GM19372 (cell line): Measurements from ENCODE around the gene RAB3GAP1.
"Not testable (repeated sequence)": the region's sequence is repeated elsewhere in the genome, so short reads cannot be mapped to it uniquely, and the experiment has no call there.

Experiments used
- ATAC-seq: cut with Tn5 transposase; IDR thresholded peaks from one replicate; pipeline ENCODE4 v1.9.1; 2021; ENCODE audit warnings: mild to moderate bottlenecking, low read depth, moderate library complexity; ENCODE audit not compliant: unreplicated experiment

The RAB3GAP1 gene

DNA sequence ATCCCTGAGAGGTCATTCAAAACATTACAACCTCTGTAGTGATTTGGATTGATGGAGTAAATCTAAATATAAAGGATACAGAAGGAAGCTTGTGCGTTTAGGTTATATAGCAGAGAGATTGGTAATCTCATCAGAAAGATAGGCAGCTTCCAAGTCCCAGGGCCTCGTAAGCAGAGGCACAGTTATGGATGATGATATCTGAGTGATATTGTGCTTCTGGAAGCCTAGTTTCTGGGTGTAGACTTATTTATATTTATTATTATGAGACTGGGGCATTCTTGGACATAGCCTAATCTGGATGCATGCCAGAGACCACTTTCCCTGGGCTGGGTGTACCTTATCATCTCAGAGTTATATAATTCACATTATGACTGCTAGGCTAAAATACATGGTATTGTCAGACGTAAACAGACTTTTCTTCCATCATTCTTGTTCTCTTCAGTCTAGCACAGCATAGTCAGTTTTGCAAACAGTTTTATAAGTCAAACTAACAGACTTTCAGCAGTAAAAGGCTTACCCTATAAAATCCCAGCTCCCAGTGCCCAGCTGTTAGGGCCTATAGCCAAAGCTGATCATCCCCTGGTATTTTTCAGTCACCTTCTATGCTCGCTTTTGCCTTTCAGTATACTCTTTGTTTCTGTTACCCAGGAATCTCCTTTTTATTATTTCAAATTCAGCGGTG is 47.9 kb downstream of the RAB3GAP1 start:
- no peak for ATAC-seq

DNA sequence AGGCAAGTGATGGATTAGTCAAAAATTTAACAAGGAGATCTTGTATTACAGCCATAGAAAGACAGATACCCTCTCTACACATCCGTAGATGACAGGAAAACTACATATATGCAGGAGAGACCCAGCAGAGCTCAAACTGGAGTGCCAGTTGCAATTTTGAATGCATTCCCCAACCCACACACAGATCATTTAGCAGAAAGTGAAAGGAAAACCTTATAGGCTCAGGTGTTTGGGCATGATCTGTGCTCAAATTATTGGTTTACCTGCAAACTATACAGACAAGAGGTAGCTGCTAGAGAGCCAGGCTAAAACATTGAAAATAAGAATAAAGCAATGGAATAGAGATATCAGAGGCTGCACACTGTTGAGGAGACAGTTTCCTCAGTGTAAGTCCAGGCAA is 51.8 kb downstream of the RAB3GAP1 start:
- ATAC-seq, result no peak

DNA sequence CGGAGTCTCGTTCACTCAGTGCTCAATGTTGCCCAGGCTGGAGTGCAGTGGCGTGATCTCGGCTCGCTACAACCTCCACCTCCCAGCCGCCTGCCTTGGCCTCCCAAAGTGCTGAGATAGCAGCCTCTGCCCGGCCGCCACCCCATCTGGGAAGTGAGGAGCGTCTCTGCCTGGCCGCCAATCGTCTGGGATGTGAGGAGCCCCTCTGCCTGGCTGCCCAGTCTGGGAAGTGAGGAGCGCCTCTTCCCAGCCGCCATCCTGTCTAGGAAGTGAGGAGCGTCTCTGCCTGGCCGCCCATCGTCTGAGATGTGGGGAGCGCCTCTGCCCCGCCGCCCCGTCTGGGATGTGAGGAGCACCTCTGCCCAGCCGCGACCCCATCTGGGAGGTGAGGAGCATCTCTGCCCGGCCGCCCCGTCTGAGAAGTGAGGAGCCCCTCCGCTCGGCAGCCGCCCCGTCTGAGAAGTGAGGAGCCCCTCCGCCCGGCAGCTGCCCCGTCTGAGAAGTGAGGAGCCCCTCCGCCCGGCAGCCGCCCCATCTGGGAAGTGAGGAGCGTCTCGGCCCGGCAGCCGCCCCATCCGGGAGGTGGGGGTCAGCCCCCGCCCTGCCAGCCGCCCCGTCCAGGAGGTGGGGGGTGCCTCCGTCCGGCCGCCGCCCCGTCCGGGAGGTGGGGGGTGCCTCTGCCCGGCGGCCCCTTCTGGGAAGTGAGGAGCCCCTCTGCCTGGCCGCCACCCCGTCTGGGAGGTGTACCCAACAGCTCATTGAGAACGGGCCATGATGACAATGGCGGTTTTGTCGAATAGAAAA is 53.6 kb downstream of the RAB3GAP1 start:
- not testable (repeated sequence) for ATAC-seq

DNA sequence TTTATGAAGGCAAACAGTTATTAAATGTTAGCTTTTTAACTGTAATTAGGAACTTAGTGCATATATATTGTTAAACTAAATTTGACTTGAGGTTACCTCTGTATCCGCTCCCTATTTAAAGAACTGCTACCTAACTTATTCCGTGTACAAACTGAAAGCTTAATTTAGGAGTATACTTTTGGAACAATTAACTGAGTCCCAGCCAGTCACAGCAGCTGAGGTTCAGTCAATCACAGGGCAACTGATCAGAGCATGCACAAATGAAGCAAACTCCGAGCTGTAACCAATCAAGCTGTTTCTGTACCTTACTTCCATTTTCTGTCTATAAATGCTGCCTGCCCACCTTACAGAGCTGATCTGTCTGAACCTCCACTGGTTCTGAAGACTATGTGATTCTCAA is 61.2 kb downstream of the RAB3GAP1 start:
- ATAC-seq, result no peak

DNA sequence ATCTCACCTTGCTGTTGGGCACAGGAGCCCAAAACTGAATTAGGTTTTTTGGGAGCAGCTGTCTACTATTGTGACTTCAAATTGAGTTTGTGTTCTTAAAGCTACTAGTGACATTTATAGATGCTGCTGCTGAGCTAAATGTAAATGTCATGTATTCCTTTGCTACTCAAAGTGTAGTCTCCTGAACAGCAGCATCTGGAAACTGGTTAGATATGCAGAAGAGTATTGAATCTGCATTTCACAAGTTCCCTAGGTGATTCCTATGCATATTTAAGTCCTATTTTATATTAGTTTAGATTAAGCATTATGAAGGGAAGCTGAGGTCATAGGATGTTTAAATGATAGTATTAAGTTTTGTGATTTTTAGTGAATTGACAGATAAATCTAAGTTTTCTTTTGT is 67.5 kb downstream of the RAB3GAP1 start:
- no peak for ATAC-seq

DNA sequence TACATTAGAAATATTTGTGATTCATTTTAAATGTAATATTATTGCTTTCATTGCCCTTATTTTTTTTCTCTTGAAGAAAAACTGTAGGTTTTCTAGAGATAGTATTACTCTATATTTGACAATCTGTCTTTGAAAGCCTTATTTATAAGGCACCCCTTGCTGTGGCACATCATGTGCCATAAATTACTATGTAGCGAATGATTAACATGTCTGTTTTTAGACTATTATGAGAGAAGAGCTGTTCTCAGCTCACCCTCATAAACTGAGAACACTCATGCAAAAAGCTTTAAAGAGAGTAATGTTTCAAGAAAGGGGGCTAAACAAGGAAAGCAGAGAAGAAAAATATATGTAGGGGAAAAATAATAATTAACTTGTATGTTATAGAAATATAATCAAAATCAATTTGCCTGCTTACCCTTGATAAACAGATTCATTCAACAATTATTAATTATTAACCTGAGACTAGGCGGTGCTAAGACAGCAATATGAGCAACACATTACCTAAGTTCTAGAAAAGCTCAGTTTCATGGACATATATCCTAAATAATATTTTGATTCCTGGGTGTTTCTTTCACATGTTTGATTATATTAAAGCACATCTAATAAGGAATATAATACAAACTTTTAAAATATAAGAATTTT is 69.0 kb downstream of the RAB3GAP1 start:
- no peak for ATAC-seq

DNA sequence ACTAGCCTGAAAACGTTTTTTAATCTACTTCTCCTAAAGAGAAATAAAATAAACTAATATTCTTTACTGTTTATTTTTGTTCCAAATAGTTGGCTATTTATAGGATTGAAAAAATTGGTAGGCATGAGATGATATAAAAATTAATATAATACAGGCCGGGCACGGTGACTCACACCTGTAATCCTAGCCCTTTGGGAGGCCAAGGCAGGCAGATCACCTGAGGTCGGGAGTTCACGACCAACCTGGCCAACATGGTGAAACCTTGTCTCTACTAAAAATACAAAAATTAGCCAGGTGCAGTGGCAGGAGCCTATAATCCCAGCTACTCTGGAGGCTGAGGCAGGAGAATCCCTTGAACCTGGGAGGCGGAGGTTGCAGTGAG is 69.6 kb downstream of the RAB3GAP1 start:
- not testable (repeated sequence) for ATAC-seq

DNA sequence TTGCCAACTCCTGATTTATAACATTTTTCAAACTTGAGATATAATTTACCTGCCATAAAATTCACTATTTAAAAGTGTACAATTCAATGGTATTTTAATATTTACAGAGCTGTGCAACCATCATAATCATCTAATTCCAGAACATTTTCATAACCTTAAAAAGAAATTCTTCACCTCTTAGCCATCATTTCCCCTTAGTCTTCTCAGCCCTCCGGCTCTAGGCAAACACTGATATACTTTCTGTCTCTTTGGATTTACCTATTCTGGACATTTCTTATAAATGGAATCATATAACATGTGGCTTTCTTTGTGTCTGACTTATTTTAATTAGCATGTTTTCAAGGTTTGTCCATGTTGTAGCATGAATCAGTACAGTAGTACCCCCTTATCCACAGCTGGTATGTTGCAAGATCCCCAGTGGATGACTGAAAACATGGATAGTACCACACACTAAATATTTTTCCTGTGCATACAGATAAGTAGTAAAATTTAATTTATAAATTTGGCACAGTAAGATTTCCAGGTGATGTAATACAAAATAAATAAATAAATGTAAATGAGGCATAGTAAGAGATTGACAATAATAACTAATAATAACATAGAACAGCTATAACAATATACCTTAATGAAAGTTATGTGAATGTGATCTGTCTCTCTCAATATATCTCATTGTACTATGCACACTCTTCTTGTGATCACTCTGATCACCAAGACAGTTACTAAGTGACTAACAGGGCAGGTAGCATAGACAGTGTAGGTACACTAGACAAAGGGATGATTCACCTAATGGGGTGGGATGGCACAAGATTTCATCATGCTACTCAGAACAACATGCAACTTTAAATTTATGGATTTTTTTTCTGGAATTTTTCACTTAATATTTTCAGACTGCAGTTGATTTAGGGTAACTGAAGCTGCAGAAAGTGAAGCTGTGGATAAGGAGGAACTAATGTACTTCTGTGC is 73.1 kb downstream of the RAB3GAP1 start:
- no peak for ATAC-seq

DNA sequence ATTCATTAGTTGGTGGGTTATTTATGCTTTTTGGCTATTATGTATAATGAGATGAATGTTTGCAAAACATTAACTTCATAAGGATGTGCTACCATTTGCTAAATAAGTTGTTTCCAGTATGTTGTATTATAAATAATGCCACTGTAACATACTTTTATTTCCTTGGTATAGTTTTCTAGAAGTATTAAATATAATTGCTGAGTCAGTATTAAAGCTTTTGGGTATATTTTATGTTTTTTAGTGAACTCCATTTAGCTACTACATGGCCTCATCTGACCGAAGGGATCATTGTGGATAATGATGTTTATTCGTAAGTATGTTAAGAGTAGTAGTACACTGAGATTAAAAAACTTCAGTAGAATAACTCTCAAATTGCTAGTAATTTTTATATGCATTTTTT is 73.8 kb downstream of the RAB3GAP1 start:
- no peak for ATAC-seq

DNA sequence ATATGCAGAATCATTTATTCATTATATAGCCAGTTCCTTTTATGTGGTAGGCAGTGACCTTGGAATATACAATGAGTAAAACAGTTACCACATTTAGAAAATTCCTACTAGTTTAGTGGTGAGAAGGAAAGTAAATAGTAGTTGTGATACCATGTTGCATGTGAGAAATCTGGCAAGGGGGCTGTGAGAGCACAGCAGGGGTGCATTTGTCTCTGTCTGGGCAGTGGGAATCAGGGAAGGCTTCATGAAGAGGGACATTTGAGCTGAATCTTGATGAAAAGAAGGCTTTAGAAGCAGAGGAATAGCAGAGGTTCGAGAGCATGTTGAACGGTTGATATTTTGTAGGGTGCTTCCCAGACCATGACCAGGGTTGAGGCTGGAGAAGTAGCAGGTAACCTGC is 78.7 kb downstream of the RAB3GAP1 start:
- ATAC-seq, result no peak

DNA sequence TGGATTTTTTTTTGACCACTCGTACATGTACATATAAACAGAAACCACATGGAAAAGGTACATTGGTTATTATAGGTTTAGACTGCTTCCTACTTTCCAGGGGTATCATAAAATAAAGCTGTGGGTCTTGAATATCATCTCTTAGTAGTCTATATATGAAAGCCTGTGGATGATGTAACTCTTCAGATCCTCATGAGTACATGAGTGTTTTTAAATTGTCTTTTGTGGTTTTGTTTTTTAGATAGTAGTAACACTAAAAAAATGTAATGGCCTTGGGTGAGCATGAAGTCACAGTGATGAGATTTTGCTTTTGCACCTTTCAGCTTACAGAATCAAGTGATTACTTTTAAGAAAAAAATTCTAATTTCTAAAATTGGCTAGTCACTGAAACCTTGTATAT is 80.2 kb downstream of the RAB3GAP1 start:
- ATAC-seq, result no peak

DNA sequence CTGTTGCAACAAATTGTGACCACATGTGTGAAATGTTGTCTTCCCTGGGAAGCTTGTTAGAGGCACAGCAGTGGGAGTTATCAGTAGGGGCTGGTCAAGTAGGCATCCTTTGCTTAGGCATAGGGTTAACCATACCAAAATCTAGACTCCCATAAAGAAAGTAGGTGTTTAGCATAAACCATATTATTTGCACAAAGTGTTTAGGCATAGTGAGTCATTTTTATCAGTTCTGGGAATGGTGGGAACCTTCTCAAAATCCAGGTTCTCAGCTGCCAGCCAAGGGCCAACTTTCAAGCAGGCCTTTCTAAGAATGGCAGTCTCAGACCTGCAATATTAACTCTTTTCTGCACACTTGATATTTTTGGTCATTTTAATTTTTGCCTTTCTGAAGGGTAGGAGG is 88.5 kb downstream of the RAB3GAP1 start:
- ATAC-seq, result no peak

DNA sequence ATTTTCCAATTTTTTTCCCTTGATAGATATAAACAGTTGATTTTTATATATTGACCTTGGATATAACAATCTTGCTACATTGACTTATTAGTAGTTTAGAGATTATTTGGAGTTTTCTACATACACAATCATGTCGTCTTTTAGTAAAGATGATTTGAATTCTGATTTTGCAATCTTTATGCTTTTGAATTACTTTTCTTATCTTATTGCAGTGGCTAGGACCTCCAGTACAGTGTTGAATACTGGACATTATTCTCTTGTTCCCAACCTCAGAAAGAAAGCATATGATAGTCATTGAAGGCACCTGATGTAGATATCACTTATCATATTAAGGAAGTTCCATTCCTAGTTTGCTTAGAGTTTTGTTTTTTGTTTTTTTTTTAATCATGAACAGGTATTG is 90.2 kb downstream of the RAB3GAP1 start:
- no peak for ATAC-seq

DNA sequence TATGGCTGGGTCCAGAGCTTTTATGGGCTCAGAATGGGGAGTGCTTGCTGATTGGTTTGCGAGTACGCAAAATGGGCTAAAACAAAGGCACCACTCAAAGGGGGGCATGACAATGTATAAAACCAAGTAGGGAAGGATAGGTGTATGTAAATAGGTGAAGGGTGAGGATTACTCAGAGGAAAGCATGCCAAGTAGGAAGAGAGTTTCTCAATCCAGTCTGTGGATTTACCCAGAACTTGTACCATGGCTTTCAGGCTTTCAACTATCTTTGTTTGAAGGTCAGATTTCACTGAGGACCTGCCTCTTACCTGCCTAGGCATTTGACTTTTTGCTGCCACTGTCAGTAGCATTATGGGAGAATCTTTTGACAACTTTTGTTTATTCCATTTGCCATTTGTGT is 92.3 kb downstream of the RAB3GAP1 start:
- no peak for ATAC-seq

DNA sequence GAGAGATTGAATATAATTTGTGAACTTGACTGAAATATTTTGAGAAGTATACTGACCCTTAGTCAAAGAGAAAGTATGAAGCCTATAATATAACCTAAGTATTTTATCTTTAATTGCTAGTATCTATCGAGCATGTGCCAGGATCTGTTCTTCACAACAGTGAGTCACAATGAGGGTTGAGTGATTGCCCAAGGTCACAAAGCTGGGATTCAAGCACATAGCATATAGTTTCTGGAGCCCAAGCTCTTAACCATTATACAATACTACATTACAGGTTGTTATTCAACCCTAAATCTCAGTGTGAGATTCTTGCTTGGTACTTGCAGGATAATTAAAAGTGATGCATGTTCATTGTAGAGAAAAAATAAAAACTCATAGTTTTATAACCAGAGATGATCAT is 97.2 kb downstream of the RAB3GAP1 start:
- ATAC-seq, result no peak

DNA sequence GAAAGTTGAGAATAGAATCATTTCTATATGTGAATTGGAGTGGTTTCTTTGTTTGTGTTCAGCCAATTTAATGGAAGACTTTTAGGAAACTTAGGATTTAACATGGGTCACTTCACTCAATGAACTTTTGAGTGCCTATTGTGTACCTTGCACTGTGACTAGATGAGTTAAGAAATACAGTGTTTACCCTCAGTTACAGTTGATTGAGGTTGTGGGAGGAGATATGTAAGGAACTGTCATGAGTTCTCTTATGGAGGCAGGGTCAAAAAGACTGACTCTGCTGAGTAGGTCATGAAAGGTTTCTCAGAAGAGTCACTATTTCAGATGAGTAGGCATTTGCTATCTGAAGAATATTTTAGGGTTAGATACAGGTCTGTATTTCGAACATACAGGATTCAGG is 98.6 kb downstream of the RAB3GAP1 start:
- ATAC-seq, result no peak

DNA sequence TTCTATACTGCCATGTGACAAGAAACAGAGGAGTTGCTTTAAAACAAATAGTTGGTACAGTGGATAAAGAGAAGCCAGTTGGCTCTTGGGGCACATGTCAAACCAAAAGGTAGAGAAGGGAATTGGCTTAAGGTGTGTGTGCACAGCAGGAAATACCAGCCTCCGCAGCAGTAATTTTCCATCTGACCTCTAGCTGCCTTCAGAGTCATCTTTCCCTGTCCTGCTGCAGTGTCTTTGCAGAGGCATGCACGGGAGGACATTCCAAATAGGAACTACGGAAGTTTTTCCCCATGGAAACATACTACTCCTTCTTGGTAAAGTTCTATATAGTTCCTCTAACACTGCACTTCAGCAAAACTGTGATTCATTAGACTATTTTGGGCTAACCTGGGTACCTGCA is 99.5 kb downstream of the RAB3GAP1 start:
- ATAC-seq, result no peak

DNA sequence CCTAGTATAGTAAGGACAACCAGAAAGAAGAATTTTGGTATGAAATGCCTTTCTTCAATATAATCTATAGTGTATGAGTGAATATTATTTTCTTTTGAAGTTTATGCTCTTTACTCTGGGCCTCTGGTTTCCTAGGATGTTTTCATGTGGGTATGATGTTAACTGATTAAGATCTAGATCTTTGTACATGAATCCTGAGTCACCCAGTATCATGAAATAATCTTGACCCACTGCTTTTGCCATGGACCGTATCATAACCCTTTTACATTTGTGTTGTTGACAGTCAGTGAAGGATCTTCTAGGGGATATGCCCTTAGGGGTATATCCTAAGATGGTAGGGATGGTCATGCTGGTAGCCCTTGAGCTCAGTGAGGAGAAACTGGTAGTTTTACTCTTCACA is 100.3 kb downstream of the RAB3GAP1 start:
- no peak for ATAC-seq

DNA sequence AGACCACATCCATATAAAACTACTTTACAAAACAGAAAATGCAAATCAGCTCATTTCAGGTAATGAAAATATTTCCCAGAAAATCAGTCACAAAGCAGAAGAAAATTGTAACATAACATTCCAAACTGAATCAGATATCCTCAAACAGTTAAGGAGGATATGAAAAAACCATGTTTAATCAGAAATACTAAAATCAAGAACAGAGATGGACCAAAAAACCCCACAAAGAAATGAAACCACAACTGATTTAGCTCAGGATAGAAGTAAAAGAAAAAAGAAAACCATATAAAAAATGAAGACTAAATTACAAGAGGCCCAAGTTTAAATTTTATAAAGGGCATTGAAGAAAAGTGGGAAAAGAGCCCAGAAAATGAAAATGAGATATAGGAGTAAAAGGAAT is 102.9 kb downstream of the RAB3GAP1 start:
- no peak for ATAC-seq

DNA sequence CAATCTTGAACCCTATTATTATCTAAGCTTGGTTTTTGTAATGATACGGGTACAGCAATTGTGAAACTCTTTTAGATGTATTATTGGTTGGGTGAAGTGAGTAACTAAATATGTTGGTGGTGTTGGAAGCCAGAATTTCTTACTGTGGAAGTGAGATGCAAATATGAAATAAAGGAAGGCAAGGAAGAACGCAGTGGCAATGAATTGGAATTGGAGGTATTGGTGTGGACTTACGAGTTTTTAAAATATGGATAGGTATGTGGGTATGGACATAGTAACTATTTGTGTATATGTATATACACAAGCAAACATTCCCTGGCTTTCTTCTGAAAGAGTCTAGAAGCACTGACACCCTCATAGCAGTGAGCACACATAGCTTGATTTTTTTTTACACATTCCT is 105.8 kb downstream of the RAB3GAP1 start:
- no peak for ATAC-seq

DNA sequence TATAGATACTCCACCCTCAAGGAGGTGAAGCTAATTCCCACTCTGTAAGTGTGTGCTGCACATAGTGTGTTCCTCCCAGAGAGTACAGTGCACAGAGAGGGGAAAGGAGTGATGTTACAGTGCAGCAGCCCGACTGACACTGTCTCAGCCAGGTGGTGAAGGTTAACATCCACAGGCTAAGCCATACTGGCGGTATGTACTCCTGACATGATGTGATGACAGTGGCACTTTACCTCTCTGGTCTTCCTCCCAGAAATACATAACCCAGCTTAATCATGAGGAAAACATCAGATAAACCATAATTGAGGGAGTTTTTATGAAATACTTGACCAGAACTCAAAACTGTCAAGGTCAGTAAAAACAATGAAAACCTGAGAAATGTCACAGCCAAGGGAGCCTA is 107.1 kb downstream of the RAB3GAP1 start:
- ATAC-seq, result no peak
